K562 (cell line): ENCODE data around the gene ZNF865. TPM values are rescaled to one million over a fixed set of nuclear protein-coding genes. Genes with fewer than 3 reads are reported as not detected.

Experiments used
- CBX1 ChIP-seq: sonication (generic); IDR thresholded peaks from 2 replicates; pipeline ENCODE4 v1.6.1; 2016; ENCODE audit warnings: antibody characterized with exemption, low read depth, mild to moderate bottlenecking
- E2F8 ChIP-seq: fragments of 450-650 bp; IDR thresholded peaks from 2 replicates; pipeline ENCODE4 v1.7.1; 2018; ENCODE audit warnings: mild to moderate bottlenecking, low read depth; ENCODE audit not compliant: partially characterized antibody
- ETV5 ChIP-seq: sonication (generic); formaldehyde crosslinking; IDR thresholded peaks from 2 replicates; pipeline ENCODE4 v1.4.0; 2020; ENCODE audit warnings: low read depth, mild to moderate bottlenecking, missing genetic modification reagents
- MLX ChIP-seq, 2 experiments: fragments of 450-650 bp in 1 of 2; sonication (generic) in 1 of 2; formaldehyde crosslinking; conservative IDR thresholded peaks; 2 replicates each; pipeline versions ENCODE4 v1.4.0 to v1.8.1; 2020 to 2022; ENCODE audit warnings: mild to moderate bottlenecking in 1 of 2, missing genetic modification reagents in 1 of 2
- POLR2AphosphoS2 ChIP-seq: IDR thresholded peaks from 2 replicates; pipeline ENCODE4 v1.6.1; 2012; ENCODE audit warnings: low read length, improper control_type of control experiment
- PTRF ChIP-seq: fragments of 450-650 bp; IDR thresholded peaks from 2 replicates; pipeline ENCODE4 v1.6.1; 2016; ENCODE audit warnings: mild to moderate bottlenecking, missing genetic modification characterization, missing compliant biosample characterization
- TSHZ1 ChIP-seq: fragments of 250-450 bp; sonication (Bioruptor Pico); IDR thresholded peaks from 2 replicates; pipeline ENCODE4 v1.4.0; 2020; ENCODE audit warnings: mild to moderate bottlenecking, moderate library complexity
- polyA plus RNA-seq, 8 experiments: library from polyadenylated mRNA; depleted of rRNA in 4 of 8; stranded (reverse) in 5 of 8; unstranded in 3 of 8; fragments of >200 nt; fragmentation: Nextera tagmentation in 2 of 8; fragmentation: Illumina TruSeq in 1 of 8; extraction: Ambion mirVana in 2 of 8; extraction: Trizol in 1 of 8; gene quantifications; 2 replicates each; pipeline versions ENCODE4 v1.2.1 to v1.2.3, GENCODE V29; 2011 to 2014; ENCODE audit warnings: inconsistent platforms in 1 of 8, missing spikeins in 1 of 8
- total RNA-seq, 7 experiments: library from RNA; depleted of rRNA in 6 of 7; stranded (reverse); fragments of >200 nt in 6 of 7; fragmentation: Illumina TruSeq in 2 of 7; extraction: Trizol in 2 of 7; gene quantifications; 2 replicates each; pipeline versions ENCODE4 v1.2.1 to v1.2.3, GENCODE V29; 2011 to 2021; ENCODE audit warnings: low replicate concordance in 1 of 7

The ZNF865 gene
- total and polyA plus RNA-seq, 9 of the 15 experiments (the other 6 are each of a cell fraction or from before 2014, with no cell fraction given), result 0.40 to 18.8 (median 1.6) TPM; not detected in 2

- TF ChIP-seq E2F8 (no peak), MLX (CRISPR knock-in tag; conservative IDR thresholded peaks at IDR 0.05) (no peak), ETV5 (CRISPR knock-in tag) (no peak), PTRF (tag) (no peak), TSHZ1 (CRISPR knock-in tag) (no peak), POLR2AphosphoS2 (no peak), CBX1 (no peak; the same call in 1 of the 2 replicates)
Measured at GRCh38 chr19:55647732-55648584, 42.5 kb downstream of the ZNF865 start, which contains the start of gene CCDC106 (continued).
